GM12891 (cell line): ENCODE data around the gene VPS13D.

Experiments
- PAX5 ChIP-seq: IDR thresholded peaks from 2 replicates; pipeline ENCODE4 v1.6.1; 2011; ENCODE audit warnings: low read length, moderate library complexity, mild to moderate bottlenecking; ENCODE audit not compliant: insufficient read depth, severe bottlenecking
- POLR2A ChIP-seq: IDR thresholded peaks from 2 replicates; pipeline ENCODE4 v1.6.1; 2011; ENCODE audit warnings: low read depth, low read length, control low read depth
- POLR2AphosphoS5 ChIP-seq: IDR thresholded peaks from 2 replicates; pipeline ENCODE4 v1.6.1; 2011; ENCODE audit warnings: low read depth, low read length, control low read depth
- POU2F2 ChIP-seq: IDR thresholded peaks from 2 replicates; pipeline ENCODE4 v1.6.1; 2011; ENCODE audit warnings: low read depth, mild to moderate bottlenecking, control low read depth, low read length, moderate library complexity
- SPI1 ChIP-seq: IDR thresholded peaks from 2 replicates; pipeline ENCODE4 v1.6.1; 2011; ENCODE audit warnings: low read depth, low read length, control low read depth
- TAF1 ChIP-seq: IDR thresholded peaks from 2 replicates; pipeline ENCODE4 v1.6.1; 2011; ENCODE audit warnings: low read depth, low read length, control low read depth

GRCh38 chr1:12404918-12405317 is 175.1 kb downstream of the VPS13D start:
- TF ChIP-seq POLR2A (no peak), TAF1 (no peak), POLR2AphosphoS5 (no peak), SPI1 (no peak), PAX5 (no peak), POU2F2 (no peak)
